GM12865 (cell line): ENCODE results near the gene RGS19.
A peak's percentile ranks its signal among the peaks of the same experiment; 100 is the strongest.

ENCODE experiments used
- DNase-seq: peaks from one replicate; pipeline ENCODE4 v3.0.0; 2010; ENCODE audit warnings: low read depth
- H3K4me3 ChIP-seq: 2 replicates; pipeline ENCODE4 v1.5.1; 2011; ENCODE audit warnings: mild to moderate bottlenecking, low read depth, low read length, control low read depth
- TF ChIP-seq, protein P1 (sequence below): IDR thresholded peaks from 2 replicates; pipeline ENCODE4 v1.5.1; 2011; ENCODE audit warnings: low read length, control low read depth, low read depth, inconsistent platforms; ENCODE audit not compliant: insufficient read depth; ENCODE audit errors: missing control alignments

The RGS19 gene

GRCh38 chr20:64037498-64038213, 41.7 kb downstream of the RGS19 start:
- TF ChIP-seq, protein P1, sequence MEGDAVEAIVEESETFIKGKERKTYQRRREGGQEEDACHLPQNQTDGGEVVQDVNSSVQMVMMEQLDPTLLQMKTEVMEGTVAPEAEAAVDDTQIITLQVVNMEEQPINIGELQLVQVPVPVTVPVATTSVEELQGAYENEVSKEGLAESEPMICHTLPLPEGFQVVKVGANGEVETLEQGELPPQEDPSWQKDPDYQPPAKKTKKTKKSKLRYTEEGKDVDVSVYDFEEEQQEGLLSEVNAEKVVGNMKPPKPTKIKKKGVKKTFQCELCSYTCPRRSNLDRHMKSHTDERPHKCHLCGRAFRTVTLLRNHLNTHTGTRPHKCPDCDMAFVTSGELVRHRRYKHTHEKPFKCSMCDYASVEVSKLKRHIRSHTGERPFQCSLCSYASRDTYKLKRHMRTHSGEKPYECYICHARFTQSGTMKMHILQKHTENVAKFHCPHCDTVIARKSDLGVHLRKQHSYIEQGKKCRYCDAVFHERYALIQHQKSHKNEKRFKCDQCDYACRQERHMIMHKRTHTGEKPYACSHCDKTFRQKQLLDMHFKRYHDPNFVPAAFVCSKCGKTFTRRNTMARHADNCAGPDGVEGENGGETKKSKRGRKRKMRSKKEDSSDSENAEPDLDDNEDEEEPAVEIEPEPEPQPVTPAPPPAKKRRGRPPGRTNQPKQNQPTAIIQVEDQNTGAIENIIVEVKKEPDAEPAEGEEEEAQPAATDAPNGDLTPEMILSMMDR, result no peak
- DNase-seq, result peak; percentile 80
- peak overlapping the region; percentile 70 for H3K4me3 ChIP-seq

DNA sequence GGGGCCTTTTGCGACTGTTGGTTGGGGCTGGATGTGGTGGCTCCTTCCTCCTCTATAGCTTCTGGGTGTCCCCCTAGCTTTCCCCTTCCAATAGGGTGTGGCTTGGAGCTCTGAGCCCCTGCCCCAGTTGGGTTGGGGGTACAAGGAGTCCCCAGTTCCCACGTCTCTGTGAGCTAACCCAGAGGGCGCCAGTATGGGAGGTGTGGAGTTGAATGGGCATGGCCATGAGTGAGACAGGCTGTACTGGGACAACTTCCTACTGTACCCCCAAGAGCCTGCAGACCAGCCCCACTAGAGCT, 42.2 kb downstream of the RGS19 start:
- DNase-seq, result no peak
- H3K4me3 ChIP-seq, result peak overlapping the region; percentile 70
- TF ChIP-seq, protein P1, result no peak

GRCh38 chr20:64036346-64037198, 42.7 kb downstream of the RGS19 start:
- TF ChIP-seq, protein P1, result no peak
- DNase-seq, result peak; percentile 56
- peak overlapping the region; percentile 70 for H3K4me3 ChIP-seq

GRCh38 chr20:64035933-64036345, 43.4 kb downstream of the RGS19 start, which contains the start of gene C20orf204:
C20orf204 (plus strand) TSS chr20:64036182; CDS start chr20:64036324, 142 bp downstream.
- DNase-seq, result no peak
- peak within 1 kb of the TSS; percentile 70 for H3K4me3 ChIP-seq
- TF ChIP-seq, protein P1, result no peak

- H3K4me3 ChIP-seq, result peak overlapping the region; percentile 9; the same call in 1 of the 2 replicates
- peak; percentile 73 for DNase-seq
- TF ChIP-seq, protein P1, result no peak
These were observed 44.0 kb downstream of the RGS19 start for GRCh38 chr20:64035066-64035932.

GRCh38 chr20:64033981-64034493, 45.3 kb downstream of the RGS19 start:
- TF ChIP-seq, protein P1, result no peak
- no peak overlapping the region for H3K4me3 ChIP-seq
- no peak for DNase-seq
